H9 (cell line): Measurements from ENCODE around the gene KANSL3. TPM values are rescaled to one million over a fixed set of nuclear protein-coding genes. Genes with fewer than 3 reads are reported as not detected.
A peak's percentile ranks its signal among the peaks of the same experiment; 100 is the strongest.

Source experiments
- DNase-seq: peaks from one replicate; pipeline ENCODE4 v3.0.0-alpha.2; 2017
- H2AFZ ChIP-seq: one replicate; pipeline ENCODE4 v1.6.1; 2013; ENCODE audit warnings: mild to moderate bottlenecking, low read length, control low read depth, moderate library complexity
- H2AK5ac ChIP-seq: 2 replicates; pipeline ENCODE4 v1.6.1; 2013; ENCODE audit warnings: low read length, control low read depth, mixed read lengths; ENCODE audit not compliant: insufficient read length
- H2BK120ac ChIP-seq: one replicate; pipeline ENCODE4 v1.6.1; 2013; ENCODE audit warnings: low read depth, mild to moderate bottlenecking, low read length, control low read depth, inconsistent platforms; ENCODE audit not compliant: poor library complexity, severe bottlenecking
- H2BK12ac ChIP-seq: 2 replicates; pipeline ENCODE4 v1.6.1; 2013; ENCODE audit warnings: low read length, control low read depth, mixed read lengths, low read depth; ENCODE audit not compliant: insufficient read length
- H2BK15ac ChIP-seq: 2 replicates; pipeline ENCODE4 v1.6.1; 2013; ENCODE audit warnings: low read depth, low read length, control low read depth
- H2BK20ac ChIP-seq: one replicate; pipeline ENCODE4 v1.6.1; 2013; ENCODE audit warnings: low read depth, mild to moderate bottlenecking, low read length, control low read depth, inconsistent platforms; ENCODE audit not compliant: poor library complexity, severe bottlenecking
- H2BK5ac ChIP-seq: 2 replicates; pipeline ENCODE4 v1.6.1; 2013; ENCODE audit warnings: low read length, control low read depth, mixed read lengths; ENCODE audit not compliant: insufficient read length
- H3K14ac ChIP-seq: 2 replicates; pipeline ENCODE4 v1.6.1; 2013; ENCODE audit warnings: low read length, control low read depth; ENCODE audit not compliant: insufficient read depth
- H3K18ac ChIP-seq: 2 replicates; pipeline ENCODE4 v1.6.1; 2013; ENCODE audit warnings: low read depth, mild to moderate bottlenecking, mixed read lengths, low read length, control low read depth; ENCODE audit not compliant: insufficient read length
- H3K23ac ChIP-seq: 2 replicates; pipeline ENCODE4 v1.6.1; 2013; ENCODE audit warnings: low read length, control low read depth, mixed read lengths, low read depth; ENCODE audit not compliant: insufficient read length
- H3K23me2 ChIP-seq: 2 replicates; pipeline ENCODE4 v1.6.1; 2013; ENCODE audit warnings: low read depth, mild to moderate bottlenecking, mixed read lengths, low read length, control low read depth; ENCODE audit not compliant: insufficient read length, poor library complexity, severe bottlenecking
- H3K27ac ChIP-seq: 2 replicates; pipeline ENCODE4 v1.5.1; 2013; ENCODE audit warnings: low read length, control low read depth, mixed read lengths, low read depth; ENCODE audit not compliant: insufficient read length
- H3K27me3 ChIP-seq: 2 replicates; pipeline ENCODE4 v1.6.1; 2013; ENCODE audit warnings: low read length, control low read depth, inconsistent platforms; ENCODE audit not compliant: insufficient read depth
- H3K4ac ChIP-seq: 2 replicates; pipeline ENCODE4 v1.6.1; 2013; ENCODE audit warnings: low read depth, mild to moderate bottlenecking, control low read depth, inconsistent platforms, low read length, moderate library complexity
- H3K4me1 ChIP-seq: 2 replicates; pipeline ENCODE4 v1.6.1; 2013; ENCODE audit warnings: low read length, control low read depth, inconsistent platforms; ENCODE audit not compliant: insufficient read depth
- H3K4me2 ChIP-seq: 2 replicates; pipeline ENCODE4 v1.6.1; 2013; ENCODE audit warnings: low read length, control low read depth, mixed read lengths; ENCODE audit not compliant: insufficient read length, insufficient read depth
- H3K56ac ChIP-seq: 2 replicates; pipeline ENCODE4 v1.6.1; 2013; ENCODE audit warnings: low read depth, mild to moderate bottlenecking, mixed read lengths, low read length, control low read depth; ENCODE audit not compliant: insufficient read length
- H3K79me1 ChIP-seq: 2 replicates; pipeline ENCODE4 v1.6.1; 2013; ENCODE audit warnings: low read depth, mild to moderate bottlenecking, moderate library complexity, low read length, control low read depth, inconsistent platforms; ENCODE audit not compliant: insufficient read depth, poor library complexity, severe bottlenecking
- H3K79me2 ChIP-seq: 2 replicates; pipeline ENCODE4 v1.6.1; 2013; ENCODE audit warnings: low read length, control low read depth, inconsistent platforms; ENCODE audit not compliant: insufficient read depth
- H3K9ac ChIP-seq: 2 replicates; pipeline ENCODE4 v1.6.1; 2013; ENCODE audit warnings: low read length, control low read depth, mixed read lengths; ENCODE audit not compliant: insufficient read length; ENCODE audit errors: extremely low read depth
- H3K9me3 ChIP-seq: one replicate; pipeline ENCODE4 v1.6.1; 2013; ENCODE audit warnings: low read depth, low read length, inconsistent platforms; ENCODE audit not compliant: control insufficient read depth
- H3T11ph ChIP-seq: one replicate; pipeline ENCODE4 v1.6.1; 2013; ENCODE audit warnings: mild to moderate bottlenecking, low read length, control low read depth, inconsistent platforms
- H4K20me1 ChIP-seq: one replicate; pipeline ENCODE4 v1.6.1; 2013; ENCODE audit not compliant: control insufficient read depth, insufficient read length, insufficient read depth
- H4K5ac ChIP-seq: 2 replicates; pipeline ENCODE4 v1.6.1; 2013; ENCODE audit warnings: low read depth, mild to moderate bottlenecking, mixed read lengths, low read length, control low read depth; ENCODE audit not compliant: insufficient read length
- H4K8ac ChIP-seq: replicated peaks from 2 replicates; pipeline ENCODE4 v1.6.1; 2013; ENCODE audit warnings: low read length, control low read depth, mixed read lengths, low read depth; ENCODE audit not compliant: insufficient read length
- H4K91ac ChIP-seq: 2 replicates; pipeline ENCODE4 v1.6.1; 2013; ENCODE audit warnings: low read depth, mild to moderate bottlenecking, moderate library complexity, mixed read lengths, low read length, control low read depth; ENCODE audit not compliant: insufficient read length
- H3K27ac Mint-ChIP-seq, 3 experiments: 2 replicates in 2 of 3; 3 replicates in 1 of 3; pipeline ENCODE4 v1.8.0; 2020 to 2021; ENCODE audit warnings: mixed read lengths in 3 of 3, mild to moderate bottlenecking in 1 of 3, moderate library complexity in 1 of 3
- H3K27me3 Mint-ChIP-seq: 2 replicates; pipeline ENCODE4 v1.8.0; 2021; ENCODE audit warnings: low read depth, mild to moderate bottlenecking, moderate library complexity, mixed read lengths
- H3K36me3 Mint-ChIP-seq, 3 experiments: 2 replicates in 2 of 3; 3 replicates in 1 of 3; pipeline ENCODE4 v1.8.0; 2020 to 2021; ENCODE audit warnings: low read depth in 3 of 3, mixed read lengths in 3 of 3; ENCODE audit not compliant: insufficient read depth in 1 of 3
- H3K4me1 Mint-ChIP-seq, 2 experiments: 2 replicates each; pipeline ENCODE4 v1.8.0; 2020; ENCODE audit warnings: mixed read lengths in 2 of 2
- H3K4me3 Mint-ChIP-seq, 2 experiments: 2 replicates in 1 of 2; 3 replicates in 1 of 2; pipeline ENCODE4 v1.8.0; 2020 to 2021; ENCODE audit warnings: mild to moderate bottlenecking in 2 of 2, mixed read lengths in 2 of 2, moderate library complexity in 1 of 2
- H3K9me3 Mint-ChIP-seq, 2 experiments: 2 replicates in 1 of 2; 3 replicates in 1 of 2; pipeline ENCODE4 v1.8.0; 2020; ENCODE audit warnings: mild to moderate bottlenecking in 2 of 2, mixed read lengths in 2 of 2, moderate library complexity in 1 of 2
- CTCF ChIP-seq: fragments of 200-600 bp; sonication (generic); conservative IDR thresholded peaks from 3 replicates; pipeline ENCODE4 v1.8.0; 2021; ENCODE audit warnings: antibody characterized with exemption, mild to moderate bottlenecking
- WGBS: extraction: QIAGEN DNeasy Blood & Tissue Kit; methylation state at CpG from one replicate; pipeline ENCODE4 v1.1.7; 2013; ENCODE audit warnings: missing lambda C conversion rate, low lambda C conversion rate, mixed read lengths; ENCODE audit not compliant: insufficient read length; ENCODE audit errors: extremely low coverage; 5-methylcytosine and 5-hydroxymethylcytosine counted together
- total RNA-seq: library from RNA; stranded (reverse); gene quantifications from 2 replicates; pipeline ENCODE4 v1.2.1, GENCODE V29; 2021

The KANSL3 gene
- total RNA-seq, 1 experiment from 2014 or later: 35.7 TPM

GRCh38 chr2:96602330-96602823, 35.7 kb downstream of the KANSL3 start:
- Histone ChIP-seq H3K9me3 (no peaks in the 10 kb centered on the region), H3T11ph (no peak overlapping the region), H3K27ac (no peak overlapping the region), H2AFZ (no peak overlapping the region), H3K23ac (no peak overlapping the region), H3K79me1 (no peaks in the 10 kb centered on the region), H3K23me2 (no peaks in the 10 kb centered on the region), H3K4me2 (no peak overlapping the region), H2BK5ac (no peak overlapping the region), H3K9ac (no peak overlapping the region), H2AK5ac (no peak overlapping the region), H3K18ac (no peak overlapping the region), H3K27me3 (no peaks in the 10 kb centered on the region), H2BK12ac (no peak overlapping the region), H2BK20ac (no peak overlapping the region), H3K14ac (no peak overlapping the region), H3K56ac (no peak overlapping the region), H4K8ac (no peak overlapping the region), H4K91ac (no peak overlapping the region), H3K4ac (no peak overlapping the region), H4K20me1 (no peaks in the 10 kb centered on the region), H4K5ac (no peak overlapping the region), H2BK120ac (no peak overlapping the region), H3K79me2 (no peaks in the 10 kb centered on the region), H2BK15ac (no peak overlapping the region), H3K4me1 (no peaks in the 10 kb centered on the region)
- peaks cover 50 to 88% (median 86%) of the 10 kb centered on the region in 3 experiments; a peak in 6 of 7 replicates for H3K36me3 Mint-ChIP-seq
- no CpG with 5 or more reads among the region's 2 CpGs for WGBS
- DNase-seq: no peak
- no peaks in the 10 kb centered on the region for H3K9me3 Mint-ChIP-seq
- no peak overlapping the region for H3K27ac Mint-ChIP-seq
- H3K4me1 Mint-ChIP-seq: no peaks in the 10 kb centered on the region
- no peak overlapping the region for H3K4me3 Mint-ChIP-seq
- peak; percentile 29; the same call in 2 of the 3 replicates for TF ChIP-seq CTCF
- H3K27me3 Mint-ChIP-seq: peaks cover 1% of the 10 kb centered on the region; the same call in 1 of the 2 replicates
